GM18520 (cell line): ENCODE data around the gene RICTOR.
"Not testable (repeated sequence)": the region's sequence is repeated elsewhere in the genome, so short reads cannot be mapped to it uniquely, and the experiment has no call there.

Experiments
- ATAC-seq: cut with Tn5 transposase; IDR thresholded peaks from one replicate; pipeline ENCODE4 v1.9.1; 2021; ENCODE audit not compliant: unreplicated experiment

RICTOR gene

GRCh38 chr5:39058178-39058921 lies 15.8 kb downstream of the RICTOR start:
- ATAC-seq = peak; percentile 85

- ATAC-seq = no peak
Observed at GRCh38 chr5:39057734-39058133, 16.5 kb downstream of the RICTOR start.

- no peak for ATAC-seq
Observed at GRCh38 chr5:39055768-39056398, 18.3 kb downstream of the RICTOR start.

- no peak for ATAC-seq
Observed at GRCh38 chr5:39055027-39055767, 19.0 kb downstream of the RICTOR start.

- ATAC-seq = no peak
Observed at GRCh38 chr5:39053189-39053588, 21.0 kb downstream of the RICTOR start.

GRCh38 chr5:39052141-39052540 lies 22.1 kb downstream of the RICTOR start:
- ATAC-seq = no peak

- no peak for ATAC-seq
Observed at GRCh38 chr5:39049315-39049714, 24.9 kb downstream of the RICTOR start.

- ATAC-seq = no peak
Observed at GRCh38 chr5:39040875-39041274, 33.3 kb downstream of the RICTOR start.

- ATAC-seq = not testable (repeated sequence)
Observed at GRCh38 chr5:39034493-39034892, 39.7 kb downstream of the RICTOR start.

- no peak for ATAC-seq
Observed at GRCh38 chr5:39031041-39031440, 43.2 kb downstream of the RICTOR start.

GRCh38 chr5:39025456-39025855 lies 48.7 kb downstream of the RICTOR start:
- ATAC-seq = no peak

GRCh38 chr5:39024884-39025283 lies 49.3 kb downstream of the RICTOR start:
- ATAC-seq = no peak

- no peak for ATAC-seq
Observed at GRCh38 chr5:39024005-39024404, 50.2 kb downstream of the RICTOR start.

GRCh38 chr5:39023121-39023520 lies 51.1 kb downstream of the RICTOR start:
- no peak for ATAC-seq

- ATAC-seq = no peak
Observed at GRCh38 chr5:39022151-39022550, 52.0 kb downstream of the RICTOR start.

- no peak for ATAC-seq
Observed at GRCh38 chr5:39021413-39021812, 52.8 kb downstream of the RICTOR start.

GRCh38 chr5:39020458-39020857 lies 53.7 kb downstream of the RICTOR start:
- ATAC-seq = no peak

- ATAC-seq = no peak
Observed at GRCh38 chr5:39019254-39019653, 54.9 kb downstream of the RICTOR start.

GRCh38 chr5:39017504-39017903 lies 56.7 kb downstream of the RICTOR start:
- ATAC-seq = no peak

GRCh38 chr5:39016587-39017275 lies 57.5 kb downstream of the RICTOR start:
- no peak for ATAC-seq
